Chondrocyte (in vitro differentiated cells): Measurements from ENCODE around the gene PVR. TPM values are rescaled to one million over a fixed set of nuclear protein-coding genes. Genes with fewer than 3 reads are reported as not detected.

Source experiments
- DNase-seq: peaks from one replicate; pipeline ENCODE4 v3.0.0; 2021; ENCODE audit warnings: mixed read lengths, low spot score
- H3K27ac Mint-ChIP-seq: one replicate; pipeline ENCODE4 v1.8.0; 2021; ENCODE audit warnings: mild to moderate bottlenecking, moderate library complexity, mixed read lengths; ENCODE audit not compliant: unreplicated experiment
- H3K27me3 Mint-ChIP-seq: 2 replicates; pipeline ENCODE4 v1.8.0; 2021; ENCODE audit warnings: low read depth, mixed read lengths
- H3K36me3 Mint-ChIP-seq: 2 replicates; pipeline ENCODE4 v1.8.0; 2021; ENCODE audit warnings: low read depth, mixed read lengths
- H3K4me1 Mint-ChIP-seq: 2 replicates; pipeline ENCODE4 v1.8.0; 2021; ENCODE audit warnings: low read depth, mild to moderate bottlenecking, mixed read lengths
- H3K4me3 Mint-ChIP-seq: one replicate; pipeline ENCODE4 v1.8.0; 2021; ENCODE audit warnings: mild to moderate bottlenecking, moderate library complexity, mixed read lengths; ENCODE audit not compliant: unreplicated experiment
- H3K9me3 Mint-ChIP-seq: 2 replicates; pipeline ENCODE4 v1.8.0; 2021; ENCODE audit warnings: low read depth, mixed read lengths
- total RNA-seq: library from RNA; stranded (reverse); gene quantifications from 3 replicates; pipeline ENCODE4 v1.2.1, GENCODE V29; 2021
- TF ChIP-seq, protein P1 (sequence below): fragments of 200-600 bp; sonication (generic); IDR thresholded peaks from 2 replicates; pipeline ENCODE4 v1.5.0; 2021; ENCODE audit warnings: antibody characterized with exemption, mild to moderate bottlenecking, moderate library complexity

PVR gene
- total RNA-seq, 1 donor from 2014 or later = 89.7 TPM

DNA sequence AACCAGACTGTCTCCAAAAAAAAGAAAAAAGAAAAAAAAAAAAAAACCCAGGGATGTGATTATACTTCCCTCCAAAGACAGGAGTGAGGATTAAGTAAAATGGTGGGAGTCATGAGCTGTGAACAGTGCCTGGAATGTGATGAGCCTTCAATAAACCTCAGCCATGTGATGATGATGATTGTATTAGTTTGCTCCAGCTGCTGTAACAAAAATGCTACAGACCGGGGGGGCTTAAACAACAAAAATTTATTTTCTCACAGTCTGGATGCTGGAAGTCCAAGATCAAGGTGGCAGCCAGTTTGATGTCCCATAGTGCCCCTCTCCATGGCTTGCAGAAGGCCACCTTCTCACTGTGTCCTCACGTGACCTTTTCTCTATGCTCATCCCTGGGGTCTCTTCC lies 8.9 kb upstream of the PVR start:
- H3K27me3 Mint-ChIP-seq = no peaks in the 10 kb centered on the region
- H3K27ac Mint-ChIP-seq = peak overlapping the region; percentile 94
- TF ChIP-seq, protein P1, sequence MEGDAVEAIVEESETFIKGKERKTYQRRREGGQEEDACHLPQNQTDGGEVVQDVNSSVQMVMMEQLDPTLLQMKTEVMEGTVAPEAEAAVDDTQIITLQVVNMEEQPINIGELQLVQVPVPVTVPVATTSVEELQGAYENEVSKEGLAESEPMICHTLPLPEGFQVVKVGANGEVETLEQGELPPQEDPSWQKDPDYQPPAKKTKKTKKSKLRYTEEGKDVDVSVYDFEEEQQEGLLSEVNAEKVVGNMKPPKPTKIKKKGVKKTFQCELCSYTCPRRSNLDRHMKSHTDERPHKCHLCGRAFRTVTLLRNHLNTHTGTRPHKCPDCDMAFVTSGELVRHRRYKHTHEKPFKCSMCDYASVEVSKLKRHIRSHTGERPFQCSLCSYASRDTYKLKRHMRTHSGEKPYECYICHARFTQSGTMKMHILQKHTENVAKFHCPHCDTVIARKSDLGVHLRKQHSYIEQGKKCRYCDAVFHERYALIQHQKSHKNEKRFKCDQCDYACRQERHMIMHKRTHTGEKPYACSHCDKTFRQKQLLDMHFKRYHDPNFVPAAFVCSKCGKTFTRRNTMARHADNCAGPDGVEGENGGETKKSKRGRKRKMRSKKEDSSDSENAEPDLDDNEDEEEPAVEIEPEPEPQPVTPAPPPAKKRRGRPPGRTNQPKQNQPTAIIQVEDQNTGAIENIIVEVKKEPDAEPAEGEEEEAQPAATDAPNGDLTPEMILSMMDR = no peak
- DNase-seq = no peak
- H3K36me3 Mint-ChIP-seq = no peaks in the 10 kb centered on the region
- no peak overlapping the region for H3K4me3 Mint-ChIP-seq
- H3K4me1 Mint-ChIP-seq = peaks cover 47% of the 10 kb centered on the region
- H3K9me3 Mint-ChIP-seq = peaks cover 4% of the 10 kb centered on the region

GRCh38 chr19:44635581-44636438 lies 7.9 kb upstream of the PVR start:
- TF ChIP-seq, protein P1 = peak; percentile 34
- no peak for DNase-seq
- H3K36me3 Mint-ChIP-seq = no peaks in the 10 kb centered on the region
- peaks cover 54% of the 10 kb centered on the region for H3K4me1 Mint-ChIP-seq
- H3K27me3 Mint-ChIP-seq = no peaks in the 10 kb centered on the region
- H3K9me3 Mint-ChIP-seq = peaks cover 4% of the 10 kb centered on the region
- H3K27ac Mint-ChIP-seq = peak overlapping the region; percentile 94
- H3K4me3 Mint-ChIP-seq = peak overlapping the region; percentile 16

DNA sequence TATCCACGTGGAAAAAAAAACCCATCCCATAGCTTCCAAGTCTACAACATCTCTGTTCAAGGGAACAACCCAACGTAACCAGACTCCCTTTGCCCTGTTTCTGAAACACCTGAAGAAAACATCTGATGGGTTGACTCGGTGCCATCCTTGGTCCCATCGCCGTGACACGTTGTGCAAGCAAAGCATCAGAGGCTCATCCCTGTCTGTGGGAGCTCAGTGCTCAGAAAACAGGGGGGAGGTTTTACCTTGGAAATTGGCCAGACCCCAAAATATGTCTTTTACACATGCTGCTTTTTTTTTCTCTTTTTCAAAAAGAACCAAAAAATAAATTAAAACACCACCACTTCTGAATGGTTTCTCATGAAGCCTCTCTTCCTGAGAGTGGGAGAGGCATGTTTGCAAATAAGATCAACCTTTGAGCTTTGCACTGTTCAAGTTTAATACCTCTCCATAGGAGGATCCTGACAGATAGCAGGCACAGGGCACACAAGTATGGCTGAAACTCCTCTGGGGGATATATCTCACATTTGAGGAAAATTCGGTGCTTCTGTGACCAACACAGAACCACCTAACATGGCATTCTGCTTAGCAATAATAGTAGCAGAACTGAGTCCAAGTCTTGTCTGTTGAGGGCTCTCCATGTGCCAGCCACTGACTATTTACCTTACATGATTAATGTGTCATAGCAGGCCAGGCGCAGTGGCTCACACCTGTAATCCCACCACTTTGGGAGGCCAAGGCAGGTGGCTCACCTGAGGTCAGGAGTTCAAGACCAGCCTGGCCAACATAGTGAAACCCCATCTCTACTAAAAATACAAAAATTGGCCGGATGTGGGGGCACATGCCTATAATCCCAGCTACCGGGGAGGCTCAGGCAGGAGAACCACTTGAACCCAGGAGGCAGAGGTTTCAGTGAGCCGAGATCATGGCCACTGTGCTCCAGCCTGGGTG lies 7.0 kb upstream of the PVR start:
- TF ChIP-seq, protein P1 = no peak
- H3K4me1 Mint-ChIP-seq = peaks cover 60% of the 10 kb centered on the region
- H3K36me3 Mint-ChIP-seq = no peaks in the 10 kb centered on the region
- no peaks in the 10 kb centered on the region for H3K27me3 Mint-ChIP-seq
- H3K27ac Mint-ChIP-seq = peak overlapping the region; percentile 94
- peak overlapping the region; percentile 16 for H3K4me3 Mint-ChIP-seq
- no peak for DNase-seq
- H3K9me3 Mint-ChIP-seq = peaks cover 4% of the 10 kb centered on the region

- Mint-ChIP-seq H3K27me3 (no peaks in the 10 kb centered on the region), H3K9me3 (peaks cover 4% of the 10 kb centered on the region), H3K27ac (peak overlapping the region; percentile 22), H3K36me3 (no peaks in the 10 kb centered on the region), H3K4me1 (peaks cover 60% of the 10 kb centered on the region), H3K4me3 (no peak overlapping the region)
- no peak for DNase-seq
- TF ChIP-seq, protein P1 = no peak
These were observed 6.3 kb upstream of the PVR start for GRCh38 chr19:44637390-44637764.

DNA sequence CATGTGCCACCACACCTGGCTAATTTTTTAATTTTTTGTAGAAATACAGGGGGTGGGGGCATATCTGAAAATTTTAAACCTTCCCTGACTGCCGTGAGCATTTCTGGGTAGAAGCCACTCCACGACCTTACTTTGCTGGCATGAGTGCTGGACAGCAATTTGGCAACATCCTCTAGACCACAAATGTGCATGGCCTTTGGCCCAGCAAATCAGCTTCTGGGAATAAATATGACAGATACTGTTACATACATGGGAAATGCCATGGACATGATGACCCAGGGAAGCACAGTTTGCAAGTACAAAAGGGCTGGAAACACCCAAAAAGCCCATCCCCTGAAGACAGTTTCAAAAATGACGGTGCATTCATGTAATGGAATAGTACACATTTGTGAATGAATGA lies 3.2 kb upstream of the PVR start:
- Mint-ChIP-seq H3K4me1 (peaks cover 46% of the 10 kb centered on the region), H3K9me3 (no peaks in the 10 kb centered on the region), H3K27ac (no peak overlapping the region), H3K27me3 (no peaks in the 10 kb centered on the region), H3K4me3 (no peak overlapping the region), H3K36me3 (no peaks in the 10 kb centered on the region)
- TF ChIP-seq, protein P1 = no peak
- no peak for DNase-seq
